HAP-1 (cell line): ENCODE data around the gene CD93.

Source experiments
- DNase-seq, 2 experiments: peaks; one replicate each; pipeline ENCODE4 v3.0.0-alpha.2; 2016 to 2020; ENCODE audit warnings: low spot score in 2 of 2
- H3K27me3 ChIP-seq: fragments of 250-450 bp; sonication (Bioruptor Pico); 2 replicates; pipeline ENCODE4 v1.5.1; 2020; ENCODE audit warnings: low read depth, mild to moderate bottlenecking, moderate library complexity
- H3K36me3 ChIP-seq: fragments of 250-450 bp; sonication (Bioruptor Pico); replicated peaks from 2 replicates; pipeline ENCODE4 v1.5.1; 2020; ENCODE audit warnings: mild to moderate bottlenecking
- H3K4me1 ChIP-seq: fragments of 250-450 bp; sonication (Bioruptor Pico); 2 replicates; pipeline ENCODE4 v1.5.1; 2020; ENCODE audit warnings: mild to moderate bottlenecking
- H3K4me3 ChIP-seq: fragments of 250-450 bp; sonication (Bioruptor Pico); 2 replicates; pipeline ENCODE4 v1.5.1; 2020; ENCODE audit warnings: mild to moderate bottlenecking, moderate library complexity
- H3K9me3 ChIP-seq: fragments of 250-450 bp; sonication (Bioruptor Pico); 2 replicates; pipeline ENCODE4 v1.5.1; 2020; ENCODE audit warnings: mild to moderate bottlenecking, moderate library complexity
- in situ Hi-C: fragments of 300-500 bp; cut with MboI; formaldehyde crosslinking; loops from 3 replicates; pipeline ENCODE4 v1.14.3; 2020; ENCODE audit warnings: low sequenced_read_pairs, inconsistent platforms, mixed read lengths

CD93 gene

DNA sequence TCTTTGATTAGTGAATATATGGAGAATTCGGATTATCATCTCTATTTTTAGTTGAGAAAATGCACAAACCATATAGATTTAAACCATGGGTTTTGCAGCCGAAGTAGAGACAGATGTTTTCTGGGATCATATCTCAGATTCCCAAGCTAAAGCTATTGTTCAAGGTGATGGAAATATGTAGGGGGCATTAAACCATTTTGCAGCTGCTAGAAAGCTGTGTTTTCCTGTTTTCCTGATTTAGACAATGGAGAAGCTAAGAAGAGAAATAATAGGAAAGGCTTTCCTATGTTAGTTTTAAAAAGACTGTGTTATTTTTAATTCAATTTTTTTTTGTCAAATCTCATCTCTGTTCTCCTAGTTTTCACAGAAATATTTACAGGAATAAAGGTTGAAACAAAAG, 6.2 kb downstream of the CD93 start:
- H3K4me3 ChIP-seq = no peak overlapping the region
- H3K4me1 ChIP-seq = no peaks in the 10 kb centered on the region
- H3K27me3 ChIP-seq = no peaks in the 10 kb centered on the region
- DNase-seq = no peak
- no peaks in the 10 kb centered on the region for H3K9me3 ChIP-seq
- H3K36me3 ChIP-seq = no peaks in the 10 kb centered on the region
- in situ Hi-C loops = no loop called here

DNA sequence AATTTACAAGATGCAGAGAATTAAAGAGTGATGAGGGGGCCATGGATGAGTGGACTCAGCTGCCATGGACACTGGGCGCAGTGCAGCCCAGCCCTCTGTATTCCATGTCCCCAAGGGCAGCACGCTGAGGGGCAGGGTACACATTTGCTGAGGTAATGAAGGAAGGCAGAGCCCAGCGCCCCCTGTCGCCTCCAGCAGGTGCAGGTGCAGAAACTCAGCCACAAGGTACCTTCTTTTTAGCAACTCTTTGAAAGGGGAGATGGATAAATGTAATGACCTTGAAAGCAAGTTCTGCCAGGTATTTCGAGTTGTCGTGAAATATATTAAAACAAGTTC, 7.1 kb downstream of the CD93 start:
- no peaks in the 10 kb centered on the region for H3K36me3 ChIP-seq
- no peaks in the 10 kb centered on the region for H3K4me1 ChIP-seq
- peak in 1 of 2 experiments; percentile 19 for DNase-seq
- no peak overlapping the region for H3K4me3 ChIP-seq
- H3K9me3 ChIP-seq = no peaks in the 10 kb centered on the region
- H3K27me3 ChIP-seq = no peaks in the 10 kb centered on the region
- in situ Hi-C loops = no loop called here

DNA sequence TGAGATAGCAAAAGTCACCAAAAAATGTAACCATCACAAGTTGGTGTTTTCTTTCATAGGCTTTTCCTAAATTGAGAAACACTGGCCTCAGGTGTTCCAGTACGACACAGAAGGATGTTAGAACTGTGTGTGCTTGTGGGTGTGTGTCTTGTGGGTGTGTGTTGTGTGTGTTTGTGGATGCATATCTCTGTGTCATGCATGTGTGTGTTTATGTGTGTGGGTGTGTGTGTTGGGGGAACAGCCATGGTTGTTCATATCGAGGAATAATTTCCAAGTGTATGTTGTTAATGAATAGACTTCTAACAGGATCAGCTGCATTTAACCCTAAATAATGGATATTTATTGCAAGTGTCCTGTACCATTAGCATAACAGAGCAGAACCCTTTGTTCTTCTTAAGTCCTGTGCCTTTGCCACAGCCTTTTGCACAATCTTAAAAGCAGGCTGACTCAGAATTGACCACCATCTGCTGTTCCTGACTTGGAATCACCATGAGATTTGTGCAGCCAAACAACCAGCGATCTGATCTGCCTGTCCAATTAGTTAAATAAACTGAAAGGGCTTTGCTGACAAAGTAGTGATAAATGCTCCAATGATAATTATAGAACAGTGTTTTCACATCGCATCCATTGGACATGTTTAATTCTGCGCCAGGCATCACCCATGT, 7.6 kb downstream of the CD93 start:
- no peak for DNase-seq
- Histone ChIP-seq H3K36me3 (no peaks in the 10 kb centered on the region), H3K4me3 (no peak overlapping the region), H3K27me3 (no peaks in the 10 kb centered on the region), H3K4me1 (no peaks in the 10 kb centered on the region), H3K9me3 (no peaks in the 10 kb centered on the region)
- in situ Hi-C loops = no loop called here

DNA sequence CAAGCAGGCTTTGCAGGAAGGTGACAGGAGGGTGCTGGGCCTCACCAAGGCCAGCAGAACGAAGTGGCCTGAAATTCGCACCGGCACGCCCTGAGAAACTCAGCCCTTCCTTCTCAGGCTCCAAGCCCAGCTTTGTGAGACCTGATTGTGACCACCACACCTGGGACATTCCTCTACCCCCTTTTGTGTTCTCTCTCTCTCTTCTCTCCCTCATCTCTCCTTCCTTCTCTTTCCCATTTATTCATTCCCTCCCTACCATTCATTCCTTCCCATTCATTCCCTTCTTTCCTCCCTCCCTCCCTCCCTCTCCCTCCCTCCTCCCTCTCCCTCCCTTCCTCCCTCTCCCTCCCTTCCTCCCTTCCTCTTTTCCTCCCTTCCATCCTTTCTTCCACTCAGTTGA, 8.8 kb downstream of the CD93 start:
- Histone ChIP-seq H3K4me3 (no peak overlapping the region), H3K27me3 (no peaks in the 10 kb centered on the region), H3K36me3 (no peaks in the 10 kb centered on the region), H3K9me3 (no peaks in the 10 kb centered on the region), H3K4me1 (no peaks in the 10 kb centered on the region)
- DNase-seq = no peak
- in situ Hi-C loops = no loop called here

DNA sequence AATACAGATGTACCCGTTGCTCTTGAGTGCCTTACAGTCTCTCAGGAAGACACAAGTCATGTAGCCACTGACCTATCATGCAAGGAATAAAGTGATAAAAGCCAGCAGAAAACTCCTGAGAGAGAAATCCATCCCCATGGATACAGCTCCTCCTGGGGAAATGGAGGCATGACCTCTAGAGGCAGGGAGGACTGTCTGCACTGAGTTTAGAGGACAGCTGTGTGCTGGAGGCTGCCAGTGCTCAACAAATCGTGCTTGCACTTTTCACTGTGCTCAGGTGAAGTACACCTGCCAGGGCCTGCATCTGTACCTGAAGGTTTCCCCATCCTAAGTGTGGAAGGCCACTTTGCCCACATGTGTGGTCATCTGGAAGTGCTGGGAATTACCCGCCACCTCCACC, 12.1 kb downstream of the CD93 start:
- in situ Hi-C loops = no loop called here
- no peak for DNase-seq
- Histone ChIP-seq H3K36me3 (no peaks in the 10 kb centered on the region), H3K4me3 (no peak overlapping the region), H3K27me3 (no peaks in the 10 kb centered on the region), H3K4me1 (no peaks in the 10 kb centered on the region), H3K9me3 (no peaks in the 10 kb centered on the region)

DNA sequence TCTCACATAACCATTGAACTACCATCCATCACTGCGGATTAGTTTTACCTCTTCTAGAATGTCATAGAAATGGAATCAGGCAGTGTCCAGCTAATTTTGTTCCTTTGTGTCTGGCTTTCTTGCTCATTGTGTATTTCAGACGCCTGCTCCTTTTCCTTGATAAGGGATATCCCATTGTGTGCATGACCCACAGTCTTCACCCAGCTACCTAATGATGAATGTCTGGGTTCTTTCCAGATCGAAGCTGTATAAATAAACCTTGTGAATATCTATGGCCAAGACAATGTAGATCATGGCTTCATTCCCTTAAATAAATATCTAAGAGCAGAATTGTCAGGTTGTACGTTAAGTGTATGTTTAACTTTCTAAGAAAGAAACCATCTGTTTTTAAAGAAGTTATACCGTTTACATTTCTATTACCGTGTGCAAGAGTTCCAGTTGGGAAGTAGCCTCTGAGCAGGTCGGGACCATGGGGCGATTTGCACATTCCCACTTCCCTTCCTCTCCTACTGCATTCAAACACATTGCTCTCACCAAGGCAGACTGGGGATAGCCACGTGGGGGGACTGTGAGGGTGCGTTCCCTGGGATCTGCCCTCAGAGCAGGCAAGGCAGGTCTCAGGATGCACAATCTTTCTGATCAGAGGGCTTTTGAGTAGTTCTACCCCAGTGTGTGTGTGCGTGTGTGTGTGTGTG, 13.1 kb downstream of the CD93 start:
- H3K36me3 ChIP-seq = no peaks in the 10 kb centered on the region
- no peak for DNase-seq
- no peaks in the 10 kb centered on the region for H3K4me1 ChIP-seq
- no peaks in the 10 kb centered on the region for H3K27me3 ChIP-seq
- H3K4me3 ChIP-seq = no peak overlapping the region
- in situ Hi-C loops = no loop called here
- H3K9me3 ChIP-seq = no peaks in the 10 kb centered on the region

DNA sequence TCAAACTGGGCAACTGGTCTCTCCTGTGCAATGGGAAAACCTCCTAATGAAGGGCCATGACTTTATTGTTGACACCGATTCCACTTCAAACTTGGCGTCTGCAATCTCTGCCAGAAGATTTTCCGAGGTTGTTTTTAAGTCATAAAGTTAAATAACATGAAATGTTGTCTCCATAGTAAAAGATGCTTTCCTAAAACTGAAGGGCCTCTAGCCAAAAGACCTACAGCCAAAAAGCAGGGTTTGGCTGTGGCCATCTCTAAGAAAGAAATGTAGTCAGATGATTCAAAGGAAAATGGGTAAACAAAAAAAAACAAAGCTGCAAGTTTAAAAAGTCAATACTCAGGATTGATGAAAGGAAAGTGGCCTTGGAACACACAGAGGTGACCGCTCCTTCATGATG, 14.1 kb downstream of the CD93 start:
- DNase-seq = no peak
- H3K4me3 ChIP-seq = no peak overlapping the region
- in situ Hi-C loops = no loop called here
- no peaks in the 10 kb centered on the region for H3K9me3 ChIP-seq
- no peaks in the 10 kb centered on the region for H3K4me1 ChIP-seq
- no peaks in the 10 kb centered on the region for H3K36me3 ChIP-seq
- no peaks in the 10 kb centered on the region for H3K27me3 ChIP-seq

DNA sequence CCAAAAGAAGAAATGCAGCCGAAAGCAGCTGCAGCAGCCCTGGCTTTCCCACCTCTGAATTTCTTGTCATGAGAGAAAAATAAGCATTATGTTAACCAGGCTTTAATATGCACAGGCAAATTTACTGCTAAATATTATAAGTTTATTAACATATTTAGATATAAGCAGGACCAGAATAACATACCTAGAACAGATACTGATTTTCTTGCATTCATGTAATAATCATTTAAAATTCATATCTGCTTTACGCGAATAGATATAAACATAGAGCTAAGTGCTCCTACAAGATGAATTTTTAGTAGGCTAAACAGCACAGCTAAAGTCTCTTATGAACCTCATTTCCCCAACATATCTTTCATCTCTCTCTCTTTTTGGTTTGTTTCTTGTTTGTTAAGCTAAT, 14.7 kb downstream of the CD93 start:
- Histone ChIP-seq H3K36me3 (no peaks in the 10 kb centered on the region), H3K27me3 (no peaks in the 10 kb centered on the region), H3K9me3 (no peaks in the 10 kb centered on the region), H3K4me3 (no peak overlapping the region), H3K4me1 (no peaks in the 10 kb centered on the region)
- in situ Hi-C loops = no loop called here
- no peak for DNase-seq

DNA sequence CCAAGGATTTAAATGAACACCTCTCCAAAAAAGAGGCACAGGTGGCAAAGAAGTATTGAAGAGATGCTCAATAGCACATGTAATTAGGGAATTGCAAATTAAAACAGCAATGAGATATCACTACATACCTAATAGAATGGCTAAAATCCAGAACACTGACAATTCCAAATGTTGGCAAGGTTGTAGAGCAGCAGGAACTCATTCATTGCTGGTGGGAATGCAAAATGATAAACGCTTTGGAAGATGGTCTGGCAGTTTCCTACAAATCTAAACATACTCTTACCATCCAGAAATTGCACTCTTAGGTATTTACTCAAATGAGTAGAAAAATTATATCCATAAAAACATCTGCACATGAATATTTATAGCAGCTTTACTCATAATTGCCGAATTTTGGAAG, 17.0 kb downstream of the CD93 start:
- Histone ChIP-seq H3K27me3 (no peaks in the 10 kb centered on the region), H3K9me3 (no peaks in the 10 kb centered on the region), H3K36me3 (no peaks in the 10 kb centered on the region), H3K4me1 (no peaks in the 10 kb centered on the region), H3K4me3 (no peak overlapping the region)
- in situ Hi-C loops = no loop called here
- no peak for DNase-seq

DNA sequence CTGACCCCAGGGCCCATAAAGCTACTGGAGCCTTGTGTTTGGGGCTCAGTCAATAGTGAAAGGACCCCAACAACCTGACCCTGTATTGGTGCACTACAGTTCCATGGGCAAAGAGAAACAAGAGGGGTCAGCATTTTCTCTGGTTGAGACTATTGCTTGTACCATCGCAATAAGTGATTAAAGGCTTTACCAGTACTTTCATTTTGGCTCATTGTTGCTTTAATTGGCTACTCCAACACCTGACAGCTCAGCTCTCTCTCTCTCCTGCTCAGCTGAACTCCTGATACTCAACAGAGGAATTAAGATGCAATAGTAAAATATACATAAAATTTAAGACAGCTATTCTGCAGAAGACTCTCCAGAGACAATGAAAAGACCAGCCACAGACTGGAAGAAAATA, 17.8 kb downstream of the CD93 start:
- in situ Hi-C loops = no loop called here

DNA sequence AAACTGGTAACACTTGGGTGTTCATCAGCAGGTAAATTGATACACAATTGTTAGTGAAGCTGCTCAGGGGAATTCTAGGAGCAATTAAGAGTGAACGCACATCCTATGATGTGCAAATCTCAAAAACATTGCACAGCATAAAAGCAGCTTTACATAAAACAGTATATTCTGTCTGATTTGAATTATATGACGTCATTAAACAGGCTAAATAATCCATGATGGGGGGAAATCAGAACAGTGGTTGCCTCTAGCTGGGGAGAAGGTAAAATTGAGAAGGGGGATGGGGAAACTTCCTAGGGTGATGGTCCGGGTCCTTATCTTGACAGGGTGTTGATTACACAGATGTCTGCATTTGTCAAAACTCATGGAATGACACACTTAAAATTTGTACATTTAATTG, 19.4 kb downstream of the CD93 start:
- H3K27me3 ChIP-seq = no peaks in the 10 kb centered on the region

More for the DNA sequence above, 17.8 kb downstream of the CD93 start:
- no peak for DNase-seq
- Histone ChIP-seq H3K27me3 (no peaks in the 10 kb centered on the region), H3K9me3 (no peaks in the 10 kb centered on the region), H3K4me1 (no peaks in the 10 kb centered on the region), H3K4me3 (no peak overlapping the region), H3K36me3 (no peaks in the 10 kb centered on the region)

DNA sequence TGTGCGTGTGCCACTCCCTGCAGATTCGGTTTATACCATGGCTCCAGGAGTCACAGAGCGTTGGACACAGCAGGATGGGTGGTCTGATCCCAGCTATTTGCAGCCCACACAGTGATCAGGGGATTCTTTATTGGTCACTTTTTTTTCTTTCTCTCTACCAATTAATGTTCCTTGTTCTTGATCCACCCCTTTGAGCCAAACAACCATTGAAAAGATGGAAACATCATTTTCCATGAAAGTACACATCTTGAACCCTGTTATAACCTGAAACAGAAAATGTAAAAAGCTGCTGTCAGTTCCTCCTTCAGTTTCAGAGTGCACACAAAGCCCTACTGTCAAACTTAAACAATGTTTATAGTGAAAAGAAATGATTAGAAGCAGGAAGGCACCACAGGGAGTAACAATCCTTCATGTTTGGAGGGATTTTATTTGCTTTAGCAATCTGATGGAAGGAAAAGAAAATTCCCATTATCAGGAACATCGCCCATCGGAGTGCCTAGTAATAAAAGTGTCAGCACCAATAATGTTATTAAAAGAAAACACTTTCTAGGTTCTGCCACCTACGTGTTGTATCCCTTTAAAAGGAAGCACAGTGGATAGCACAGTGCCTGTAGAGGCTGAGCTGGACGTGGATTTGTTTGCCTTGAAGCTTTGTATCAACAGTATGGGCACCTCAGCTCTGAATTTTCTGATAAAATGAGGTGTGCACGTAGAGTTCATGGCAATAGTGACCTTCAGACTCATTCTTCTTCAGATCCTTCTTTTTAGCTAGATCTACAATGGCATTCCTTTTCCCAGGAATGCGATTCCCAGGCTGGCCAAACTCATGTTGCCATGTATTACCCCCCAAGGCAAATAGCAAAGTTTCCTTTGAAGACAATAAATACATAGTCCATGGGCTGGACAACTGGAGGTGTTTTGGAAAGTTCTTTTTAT, 20.6 kb downstream of the CD93 start:
- DNase-seq = no peak
- in situ Hi-C loops = no loop called here
- H3K4me1 ChIP-seq = no peaks in the 10 kb centered on the region
- H3K4me3 ChIP-seq = no peak overlapping the region
- no peaks in the 10 kb centered on the region for H3K27me3 ChIP-seq
- no peaks in the 10 kb centered on the region; the same call in 1 of the 2 replicates for H3K9me3 ChIP-seq
- H3K36me3 ChIP-seq = no peaks in the 10 kb centered on the region

More for the DNA sequence above, 19.4 kb downstream of the CD93 start:
- Histone ChIP-seq H3K4me1 (no peaks in the 10 kb centered on the region), H3K36me3 (no peaks in the 10 kb centered on the region), H3K4me3 (no peak overlapping the region), H3K9me3 (no peaks in the 10 kb centered on the region; the same call in 1 of the 2 replicates)
- no peak for DNase-seq
- in situ Hi-C loops = no loop called here

DNA sequence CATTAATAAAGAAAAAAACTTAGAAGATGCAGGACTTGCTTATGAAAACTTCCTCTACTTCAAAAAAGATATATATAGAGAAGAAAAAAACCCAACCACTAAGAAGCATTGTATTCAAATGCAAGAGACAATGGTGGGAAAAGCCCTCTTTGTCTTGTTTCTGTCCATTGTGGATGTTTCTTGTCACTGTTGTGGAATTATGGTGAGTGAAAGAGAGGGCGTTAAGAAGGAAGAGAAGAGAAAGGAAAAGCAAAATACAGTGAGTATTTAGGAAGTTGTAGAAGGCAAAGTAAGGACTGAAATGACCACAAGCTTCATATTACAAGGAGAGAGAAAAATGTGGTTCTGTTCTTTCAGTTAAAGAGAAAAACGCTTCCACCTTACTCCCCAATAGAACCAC, 22.5 kb downstream of the CD93 start:
- in situ Hi-C loops = no loop called here
- no peak for DNase-seq
- Histone ChIP-seq H3K4me3 (no peak overlapping the region), H3K9me3 (no peaks in the 10 kb centered on the region; the same call in 1 of the 2 replicates), H3K4me1 (no peaks in the 10 kb centered on the region), H3K27me3 (no peaks in the 10 kb centered on the region), H3K36me3 (no peaks in the 10 kb centered on the region)

DNA sequence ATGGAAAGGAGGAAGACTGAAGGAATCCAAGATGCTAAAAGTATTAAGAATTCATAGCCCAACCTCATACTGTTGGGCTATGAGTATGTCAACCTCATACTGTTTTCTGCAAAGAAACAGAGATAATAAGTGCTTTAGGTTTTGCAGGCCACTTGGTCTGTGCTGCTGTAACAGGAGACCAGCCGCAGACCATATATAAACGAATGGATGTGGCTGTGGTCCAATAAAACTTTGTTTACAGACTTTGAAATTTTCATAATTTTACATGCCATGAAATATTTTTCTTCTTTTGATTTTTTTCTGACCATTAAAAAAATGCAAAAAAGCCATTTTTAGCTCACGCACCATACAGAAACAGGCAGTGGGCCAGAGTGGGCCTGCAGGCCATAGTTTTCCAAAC, 23.0 kb downstream of the CD93 start:
- Histone ChIP-seq H3K36me3 (no peaks in the 10 kb centered on the region), H3K4me1 (no peaks in the 10 kb centered on the region), H3K27me3 (no peaks in the 10 kb centered on the region), H3K4me3 (no peak overlapping the region), H3K9me3 (no peaks in the 10 kb centered on the region; the same call in 1 of the 2 replicates)
- DNase-seq = no peak
- in situ Hi-C loops = no loop called here
